Large intestine (tissue), 12 donors: ENCODE data around the gene FYB1. TPM values are rescaled to one million over a fixed set of nuclear protein-coding genes. Genes with fewer than 3 reads are reported as not detected.

ENCODE experiments used
- DNase-seq, 2 donors: peaks; one replicate each; pipeline versions ENCODE4 v3.0.0 to v3.0.0-alpha.2; 2013
- H3K27ac ChIP-seq: one replicate; pipeline ENCODE4 v1.5.1; 2013; ENCODE audit warnings: low read length
- H3K27me3 ChIP-seq: 2 replicates; pipeline ENCODE4 v1.6.1; 2013; ENCODE audit warnings: low read length; ENCODE audit not compliant: control insufficient read depth, insufficient read depth
- H3K36me3 ChIP-seq: 2 replicates; pipeline ENCODE4 v1.6.1; 2013; ENCODE audit warnings: low read length; ENCODE audit not compliant: control insufficient read depth, insufficient read depth
- H3K4me1 ChIP-seq: one replicate; pipeline ENCODE4 v1.6.1; 2013; ENCODE audit warnings: low read length; ENCODE audit not compliant: control insufficient read depth, insufficient read depth
- H3K4me3 ChIP-seq: one replicate; pipeline ENCODE4 v1.5.1; 2013; ENCODE audit warnings: low read length
- H3K9me3 ChIP-seq: one replicate; pipeline ENCODE4 v1.6.1; 2013; ENCODE audit warnings: mild to moderate bottlenecking, low read depth, low read length, moderate library complexity; ENCODE audit not compliant: control insufficient read depth
- WGBS: methylation state at CpG from one replicate; pipeline ENCODE4 v1.1.5; 2013; ENCODE audit warnings: low lambda C conversion rate; ENCODE audit not compliant: insufficient coverage; 5-methylcytosine and 5-hydroxymethylcytosine counted together
- long read RNA-seq, 11 donors: transcript quantifications; one replicate each; lab custom pipeline, GENCODE V29; 2026
- polyA plus RNA-seq: library from polyadenylated mRNA; unstranded; fragments of 120-200 nt; gene quantifications from one replicate; pipeline ENCODE4 v1.2.1, GENCODE V29; 2013

Gene FYB1
- 6.8 TPM for polyA plus RNA-seq
- long read RNA-seq, donor 1 = 0 reads
- long read RNA-seq, donor 2, partial matches to known transcripts = 0 of 5 reads
- long read RNA-seq, donor 2, other reads (novel, unspliced or antisense) = 0 of 5 reads
- long read RNA-seq, donor 3, partial matches to known transcripts = 0 of 2 reads
- long read RNA-seq, donor 3, other reads (novel, unspliced or antisense) = 0 of 2 reads
- long read RNA-seq, donor 4 = 0 reads
- long read RNA-seq, donor 5 = 0 reads
- long read RNA-seq, donor 6 = 0 reads
- long read RNA-seq, donor 7 = 0 reads
- long read RNA-seq, donor 8, partial matches to known transcripts = 0 of 3 reads
- long read RNA-seq, donor 8, other reads (novel, unspliced or antisense) = 0 of 3 reads
- long read RNA-seq, donor 9, partial matches to known transcripts = 0 of 1 reads
- long read RNA-seq, donor 9, other reads (novel, unspliced or antisense) = 0 of 1 reads
- long read RNA-seq, donor 10, partial matches to known transcripts = 0 of 2 reads
- long read RNA-seq, donor 10, other reads (novel, unspliced or antisense) = 0 of 2 reads
- long read RNA-seq, donor 11, partial matches to known transcripts = 0 of 1 reads
- long read RNA-seq, donor 11, other reads (novel, unspliced or antisense) = 0 of 1 reads

GRCh38 chr5:39219437-39219836, at the start of gene FYB1:
TSS of gene FYB1 (minus strand) at chr5:39219563. CDS start at chr5:39202960, 16,603 bp downstream.
- Histone ChIP-seq H3K4me3 (no peak within 1 kb of the TSS), H3K27me3 (no peaks in the 10 kb centered on the region), H3K4me1 (no peaks in the 10 kb centered on the region), H3K9me3 (no peaks in the 10 kb centered on the region), H3K27ac (no peak within 1 kb of the TSS), H3K36me3 (no peaks in the 10 kb centered on the region)
- DNase-seq = no peak
- WGBS = no CpG with 5 or more reads among the region's 4 CpGs

GRCh38 chr5:39267186-39267585, 47.8 kb upstream of the FYB1 start:
- no peaks in the 10 kb centered on the region for H3K36me3 ChIP-seq
- no CpG with 5 or more reads among the region's 2 CpGs for WGBS
- H3K27ac ChIP-seq = no peak overlapping the region
- no peak overlapping the region for H3K4me3 ChIP-seq
- no peaks in the 10 kb centered on the region for H3K27me3 ChIP-seq
- DNase-seq = no peak
- H3K9me3 ChIP-seq = no peaks in the 10 kb centered on the region
- H3K4me1 ChIP-seq = no peaks in the 10 kb centered on the region

GRCh38 chr5:39266442-39266841, 47.1 kb upstream of the FYB1 start:
- no peaks in the 10 kb centered on the region for H3K4me1 ChIP-seq

GRCh38 chr5:39264528-39264927, 45.2 kb upstream of the FYB1 start:
- DNase-seq = no peak
- Histone ChIP-seq H3K27ac (no peak overlapping the region), H3K9me3 (no peaks in the 10 kb centered on the region), H3K27me3 (no peaks in the 10 kb centered on the region), H3K4me3 (no peak overlapping the region), H3K36me3 (no peaks in the 10 kb centered on the region), H3K4me1 (no peaks in the 10 kb centered on the region)
- no CpG with 5 or more reads among the region's 1 CpG for WGBS

More at GRCh38 chr5:39266442-39266841, 47.1 kb upstream of the FYB1 start:
- no CpG with 5 or more reads among the region's 2 CpGs for WGBS
- Histone ChIP-seq H3K9me3 (no peaks in the 10 kb centered on the region), H3K4me3 (no peak overlapping the region), H3K36me3 (no peaks in the 10 kb centered on the region), H3K27me3 (no peaks in the 10 kb centered on the region), H3K27ac (no peak overlapping the region)
- no peak for DNase-seq

GRCh38 chr5:39262981-39263380, 43.6 kb upstream of the FYB1 start:
- H3K27me3 ChIP-seq = no peaks in the 10 kb centered on the region
- DNase-seq = no peak
- no peaks in the 10 kb centered on the region for H3K36me3 ChIP-seq
- no peak overlapping the region for H3K27ac ChIP-seq
- no peaks in the 10 kb centered on the region for H3K4me1 ChIP-seq
- 100% methylated on average over 1 of the region's 2 CpGs for WGBS
- H3K4me3 ChIP-seq = no peak overlapping the region
- no peaks in the 10 kb centered on the region for H3K9me3 ChIP-seq

GRCh38 chr5:39260095-39260494, 40.7 kb upstream of the FYB1 start:
- H3K4me3 ChIP-seq = no peak overlapping the region
- DNase-seq = no peak
- no peak overlapping the region for H3K27ac ChIP-seq
- H3K36me3 ChIP-seq = no peaks in the 10 kb centered on the region
- no peaks in the 10 kb centered on the region for H3K9me3 ChIP-seq
- no peaks in the 10 kb centered on the region for H3K27me3 ChIP-seq
- H3K4me1 ChIP-seq = peaks cover 3% of the 10 kb centered on the region

GRCh38 chr5:39257554-39257953, 38.2 kb upstream of the FYB1 start:
- Histone ChIP-seq H3K9me3 (no peaks in the 10 kb centered on the region), H3K36me3 (no peaks in the 10 kb centered on the region), H3K4me3 (no peak overlapping the region), H3K4me1 (peaks cover 3% of the 10 kb centered on the region), H3K27me3 (no peaks in the 10 kb centered on the region), H3K27ac (no peak overlapping the region)
- no CpG with 5 or more reads among the region's 3 CpGs for WGBS
- DNase-seq = no peak

- peaks cover 3% of the 10 kb centered on the region for H3K4me1 ChIP-seq
- no peaks in the 10 kb centered on the region for H3K9me3 ChIP-seq
- no peak overlapping the region for H3K27ac ChIP-seq
- H3K27me3 ChIP-seq = no peaks in the 10 kb centered on the region
- no CpG with 5 or more reads among the region's 4 CpGs for WGBS
- H3K36me3 ChIP-seq = no peaks in the 10 kb centered on the region
- H3K4me3 ChIP-seq = no peak overlapping the region
- DNase-seq = peak in 1 of 2 donors; percentile 17
Measured at GRCh38 chr5:39256477-39257235, 37.3 kb upstream of the FYB1 start.

- peaks cover 3% of the 10 kb centered on the region for H3K4me1 ChIP-seq
- H3K9me3 ChIP-seq = no peaks in the 10 kb centered on the region
- 100% methylated on average over 2 of the region's 2 CpGs for WGBS
- DNase-seq = no peak
- H3K27me3 ChIP-seq = no peaks in the 10 kb centered on the region
- H3K4me3 ChIP-seq = no peak overlapping the region
- no peak overlapping the region for H3K27ac ChIP-seq
- H3K36me3 ChIP-seq = no peaks in the 10 kb centered on the region
Measured at GRCh38 chr5:39255406-39255805, 36.0 kb upstream of the FYB1 start.

GRCh38 chr5:39254671-39255070, 35.3 kb upstream of the FYB1 start:
- H3K4me1 ChIP-seq = peaks cover 3% of the 10 kb centered on the region
- H3K9me3 ChIP-seq = no peaks in the 10 kb centered on the region
- DNase-seq = no peak
- no peak overlapping the region for H3K27ac ChIP-seq
- H3K4me3 ChIP-seq = no peak overlapping the region
- no peaks in the 10 kb centered on the region for H3K27me3 ChIP-seq
- H3K36me3 ChIP-seq = no peaks in the 10 kb centered on the region
